ENCODE results near the gene SLC13A2.

GRCh38 chr17:28519236-28519635 lies 45.8 kb downstream of the SLC13A2 start:
- TF ChIP-seq CTCF (tag by site-specific recombination; IDR thresholded peaks at IDR 0.05) (no peak), ZBTB20 (tag by site-specific recombination; IDR thresholded peaks at IDR 0.05) (no peak), ZSCAN23 (tag by site-specific recombination; IDR thresholded peaks at IDR 0.05) (no peak), REST (tag by site-specific recombination; IDR thresholded peaks at IDR 0.05) (no peak), ZBTB11 (tag by site-specific recombination; conservative IDR thresholded peaks at IDR 0.05; ENCODE audit: low read depth) (no peak), SP2 (tag by site-specific recombination; IDR thresholded peaks at IDR 0.05) (no peak), ZNF600 (tag by site-specific recombination; IDR thresholded peaks at IDR 0.05) (no peak), ZNF121 (tag by site-specific recombination; IDR thresholded peaks at IDR 0.05) (no peak), YY1 (tag by site-specific recombination; IDR thresholded peaks at IDR 0.05) (no peak), ZNF280D (tag by site-specific recombination; IDR thresholded peaks at IDR 0.05) (no peak)

All from HEK293 (cell line).